Liver (tissue), 9 donors: ENCODE data around the gene SDF4. TPM values are rescaled to one million over a fixed set of nuclear protein-coding genes. Genes with fewer than 3 reads are reported as not detected.
A peak's percentile ranks its signal among the peaks of the same experiment; 100 is the strongest.

Source experiments
- DNase-seq: peaks from one replicate; pipeline ENCODE4 v3.0.0-alpha.2; 2017; ENCODE audit warnings: low spot score
- H3K27ac ChIP-seq, 2 donors: one replicate each; pipeline ENCODE4 v1.7.0; 2013; ENCODE audit warnings: inconsistent platforms in 2 of 2, low read length in 2 of 2, control low read depth in 1 of 2, low read depth in 1 of 2, mild to moderate bottlenecking in 1 of 2
- H3K27me3 ChIP-seq, 4 donors: one replicate each; pipeline versions ENCODE4 v1.6.1 to v1.7.0; 2013; ENCODE audit warnings: low read length in 3 of 4, inconsistent platforms in 1 of 4, mild to moderate bottlenecking in 1 of 4, moderate library complexity in 1 of 4; ENCODE audit not compliant: control insufficient read depth in 4 of 4, insufficient read depth in 4 of 4
- H3K36me3 ChIP-seq, 4 donors: one replicate each; pipeline versions ENCODE4 v1.6.1 to v1.7.0; 2013; ENCODE audit warnings: low read length in 3 of 4, mild to moderate bottlenecking in 3 of 4, low read depth in 1 of 4, moderate library complexity in 1 of 4; ENCODE audit not compliant: control insufficient read depth in 4 of 4, insufficient read depth in 3 of 4
- H3K4me1 ChIP-seq, 4 donors: one replicate each; pipeline versions ENCODE4 v1.6.1 to v1.7.0; 2013; ENCODE audit warnings: low read length in 3 of 4, mild to moderate bottlenecking in 3 of 4, moderate library complexity in 1 of 4; ENCODE audit not compliant: control insufficient read depth in 4 of 4, insufficient read depth in 4 of 4
- H3K4me3 ChIP-seq, 3 donors: one replicate each; pipeline versions ENCODE4 v1.6.1 to v1.7.0; 2013; ENCODE audit warnings: low read length in 3 of 3, control low read depth in 1 of 3, low read depth in 1 of 3, mild to moderate bottlenecking in 1 of 3
- H3K9ac ChIP-seq, 2 donors: one replicate each; pipeline ENCODE4 v1.7.0; 2013; ENCODE audit warnings: low read length in 2 of 2, mild to moderate bottlenecking in 2 of 2, moderate library complexity in 2 of 2, control low read depth in 1 of 2, low read depth in 1 of 2
- H3K9me3 ChIP-seq, 4 donors: one replicate each; pipeline versions ENCODE4 v1.6.1 to v1.7.0; 2013; ENCODE audit warnings: low read length in 3 of 4; ENCODE audit not compliant: control insufficient read depth in 4 of 4
- ATF3 ChIP-seq: IDR thresholded peaks from 2 replicates; pipeline ENCODE4 v1.6.1; 2016; ENCODE audit warnings: antibody characterized with exemption
- CTCF ChIP-seq: fragments of 150-350 bp; IDR thresholded peaks from 2 replicates; pipeline ENCODE4 v1.5.1; 2017; ENCODE audit warnings: improper control_type of control experiment, low read depth, low read length; ENCODE audit not compliant: missing input control
- EGR1 ChIP-seq, 2 donors: IDR thresholded peaks; 2 replicates each; pipeline ENCODE4 v1.6.1; 2016 to 2018; ENCODE audit warnings: antibody characterized with exemption in 2 of 2, low read depth in 2 of 2
- FOXA1 ChIP-seq: IDR thresholded peaks from 2 replicates; pipeline ENCODE4 v1.6.1; 2016; ENCODE audit warnings: antibody characterized with exemption
- FOXA2 ChIP-seq: IDR thresholded peaks from 2 replicates; pipeline ENCODE4 v1.6.1; 2016; ENCODE audit warnings: antibody characterized with exemption
- GABPA ChIP-seq, 2 donors: IDR thresholded peaks in 1 of 2; conservative IDR thresholded peaks in 1 of 2; 2 replicates each; pipeline ENCODE4 v1.6.1; 2016; ENCODE audit warnings: antibody characterized with exemption in 2 of 2, mild to moderate bottlenecking in 1 of 2, moderate library complexity in 1 of 2
- JUND ChIP-seq, 2 donors: IDR thresholded peaks; 2 replicates each; pipeline ENCODE4 v1.6.1; 2016; ENCODE audit warnings: antibody characterized with exemption in 2 of 2
- MAX ChIP-seq: IDR thresholded peaks from 2 replicates; pipeline ENCODE4 v1.6.1; 2016; ENCODE audit warnings: antibody characterized with exemption
- NR2F2 ChIP-seq: IDR thresholded peaks from 2 replicates; pipeline ENCODE4 v1.6.1; 2016; ENCODE audit warnings: antibody characterized with exemption
- RAD21 ChIP-seq, 2 donors: IDR thresholded peaks; 2 replicates each; pipeline ENCODE4 v1.6.1; 2016; ENCODE audit warnings: antibody characterized with exemption in 2 of 2, mild to moderate bottlenecking in 2 of 2
- REST ChIP-seq: IDR thresholded peaks from 2 replicates; pipeline ENCODE4 v1.6.1; 2016; ENCODE audit warnings: antibody characterized with exemption, mild to moderate bottlenecking
- RXRA ChIP-seq, 2 donors: IDR thresholded peaks; 2 replicates each; pipeline ENCODE4 v1.6.1; 2017 to 2018; ENCODE audit warnings: antibody characterized with exemption in 2 of 2, mild to moderate bottlenecking in 1 of 2
- TAF1 ChIP-seq: conservative IDR thresholded peaks from 2 replicates; pipeline ENCODE4 v1.6.1; 2016; ENCODE audit warnings: antibody characterized with exemption, mild to moderate bottlenecking
- YY1 ChIP-seq: IDR thresholded peaks from 2 replicates; pipeline ENCODE4 v1.6.1; 2016; ENCODE audit warnings: antibody characterized with exemption, mild to moderate bottlenecking
- ZBTB33 ChIP-seq: IDR thresholded peaks from 2 replicates; pipeline ENCODE4 v1.6.1; 2016; ENCODE audit warnings: antibody characterized with exemption
- WGBS: extraction: QIAGEN DNeasy Blood & Tissue Kit; methylation state at CpG from one replicate; pipeline ENCODE4 v1.1.7; 2013; 5-methylcytosine and 5-hydroxymethylcytosine counted together
- polyA plus RNA-seq, 2 donors: library from polyadenylated mRNA; stranded (reverse) in 1 of 2; unstranded in 1 of 2; fragments of 200-250 nt in 1 of 2; fragments of >200 nt in 1 of 2; fragmentation: Nextera tagmentation in 1 of 2; extraction: Ambion mirVana in 1 of 2; gene quantifications; one replicate each; pipeline versions ENCODE4 v1.2.1 to v1.2.3, GENCODE V29; 2013 to 2015
- total RNA-seq, 2 donors: library from RNA; depleted of rRNA; stranded (reverse); fragments of >200 nt; gene quantifications; one replicate each; pipeline ENCODE4 v1.2.3, GENCODE V29; 2014
- donor health status: healthy.
- donor health status: healthy.
- donor health status: healthy.
- donor health status: healthy.
- donor health status: healthy.

The SDF4 gene
- total and polyA plus RNA-seq, 4 donors: 48.7 to 180 (median 75.9) TPM

GRCh38 chr1:1200876-1201810 lies 30.7 kb downstream of the SDF4 start:
- Histone ChIP-seq H3K27me3 (peaks cover 0 to 5% (median 0%) of the 10 kb centered on the region in 4 donors), H3K4me3 (peak overlapping the region in 1 of 3 donors; percentile 48), H3K27ac (no peak overlapping the region), H3K4me1 (peaks cover 0 to 9% (median 0%) of the 10 kb centered on the region in 4 donors), H3K36me3 (no peaks in the 10 kb centered on the region), H3K9me3 (no peaks in the 10 kb centered on the region), H3K9ac (no peak overlapping the region)
- TF ChIP-seq EGR1 (IDR thresholded peaks at IDR 0.05; ENCODE audit: low read depth in 2 of 2) (no peak), TAF1 (no peak), ZBTB33 (no peak), REST (no peak)
- DNase-seq: no peak
- WGBS: 3% methylated on average over 109 of the region's 109 CpGs

- no peak overlapping the region for H3K9ac ChIP-seq
- H3K36me3 ChIP-seq: no peaks in the 10 kb centered on the region
- WGBS: 71% methylated on average over 31 of the region's 31 CpGs
- H3K27ac ChIP-seq: no peak overlapping the region
- peaks cover 0 to 9% (median 0%) of the 10 kb centered on the region in 4 donors for H3K4me1 ChIP-seq
- H3K4me3 ChIP-seq: no peak overlapping the region
- no peaks in the 10 kb centered on the region for H3K9me3 ChIP-seq
- peaks cover 0 to 5% (median 0%) of the 10 kb centered on the region in 4 donors for H3K27me3 ChIP-seq
- DNase-seq: no peak
- TF ChIP-seq ZBTB33 (no peak), ATF3 (no peak), JUND (IDR thresholded peaks at IDR 0.05) (no peak), RXRA (IDR thresholded peaks at IDR 0.05) (no peak), CTCF (no peak), GABPA (IDR thresholded peaks at IDR 0.05 in 1 of 2, conservative IDR thresholded peaks at IDR 0.05 in 1 of 2) (no peak), TAF1 (no peak), RAD21 (IDR thresholded peaks at IDR 0.05) (no peak), EGR1 (IDR thresholded peaks at IDR 0.05; ENCODE audit: low read depth in 2 of 2) (no peak), FOXA1 (no peak), NR2F2 (no peak), MAX (no peak), FOXA2 (no peak), YY1 (no peak)
Measured at GRCh38 chr1:1199961-1200875, 31.6 kb downstream of the SDF4 start.
